H1 (cell line): ENCODE measurements around the gene CPA2. TPM values are rescaled to one million over a fixed set of nuclear protein-coding genes. Genes with fewer than 3 reads are reported as not detected.

Source experiments
- RAD21 ChIP-seq, 2 experiments: IDR thresholded peaks in 1 of 2; conservative IDR thresholded peaks in 1 of 2; 2 replicates each; pipeline ENCODE4 v1.6.1; 2011; ENCODE audit warnings: low read depth in 2 of 2, low read length in 2 of 2, improper control_type of control experiment in 1 of 2, inconsistent platforms in 1 of 2, mild to moderate bottlenecking in 1 of 2, moderate library complexity in 1 of 2
- SP1 ChIP-seq: IDR thresholded peaks from 2 replicates; pipeline ENCODE4 v1.6.1; 2011; ENCODE audit warnings: low read depth, low read length
- polyA plus RNA-seq, 7 experiments: library from polyadenylated mRNA; depleted of rRNA in 3 of 7; stranded (reverse) in 5 of 7; unstranded in 2 of 7; fragments of >200 nt in 5 of 7; fragments of 200-250 nt in 2 of 7; gene quantifications; 1 replicate in 5 of 7; 2 replicates in 1 of 7; 4 replicates in 1 of 7; pipeline versions ENCODE4 v1.2.1 to v1.2.3, GENCODE V29; 2011 to 2013; ENCODE audit warnings: missing spikeins in 2 of 7, mixed read lengths in 2 of 7
- total RNA-seq: library from RNA; stranded (reverse); fragmentation: NEBNext Ultra II Directional; extraction: Animal tissue kit (Norgen Biotek cat#: 25700); gene quantifications from 2 replicates; pipeline ENCODE4 v1.2.1, GENCODE V29; 2021

Gene CPA2
- total and polyA plus RNA-seq, 2 of the 8 experiments (the other 6 are each of a cell fraction or from before 2014, with no cell fraction given): 0.21 TPM; not detected in 1

DNA sequence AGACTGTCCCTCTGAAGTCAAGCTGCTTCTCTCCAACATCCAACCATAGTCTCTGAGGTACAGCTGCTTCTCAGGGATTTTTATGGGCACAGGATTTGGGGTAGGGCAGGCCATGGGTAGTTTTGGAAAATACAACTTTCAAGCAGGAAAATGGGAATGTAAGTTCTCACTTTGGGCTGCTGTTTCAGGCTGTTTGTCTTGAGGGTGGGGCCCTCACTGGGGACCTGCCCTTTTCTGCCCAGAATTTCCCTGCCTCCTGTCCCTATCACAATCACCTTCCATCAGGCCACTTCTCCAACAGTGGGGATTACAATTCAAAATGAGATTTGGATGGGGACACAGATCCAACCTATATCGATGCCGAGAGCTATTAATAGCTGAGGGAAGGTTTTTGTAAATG lies 34.5 kb upstream of the CPA2 start (continued):
- TF ChIP-seq RAD21 (IDR thresholded peaks at IDR 0.05 in 1 of 2, conservative IDR thresholded peaks at IDR 0.05 in 1 of 2; ENCODE audit: low read depth in 2 of 2, low read length in 2 of 2) (no peak), SP1 (no peak)
